Stimulated activated CD8-positive, alpha-beta memory T cell treated with anti-CD3 and anti-CD28 coated beads, Interleukin-7, amount 100 ng/mL, for 24 hours (primary cell): Measurements from ENCODE around the gene PDRG1.
"Not testable (repeated sequence)": the region's sequence is repeated elsewhere in the genome, so short reads cannot be mapped to it uniquely, and the experiment has no call there.

Source experiments
- DNase-seq: peaks from one replicate; pipeline ENCODE4 v3.0.0-alpha.2; 2020; ENCODE audit warnings: low read depth

PDRG1 gene

DNA sequence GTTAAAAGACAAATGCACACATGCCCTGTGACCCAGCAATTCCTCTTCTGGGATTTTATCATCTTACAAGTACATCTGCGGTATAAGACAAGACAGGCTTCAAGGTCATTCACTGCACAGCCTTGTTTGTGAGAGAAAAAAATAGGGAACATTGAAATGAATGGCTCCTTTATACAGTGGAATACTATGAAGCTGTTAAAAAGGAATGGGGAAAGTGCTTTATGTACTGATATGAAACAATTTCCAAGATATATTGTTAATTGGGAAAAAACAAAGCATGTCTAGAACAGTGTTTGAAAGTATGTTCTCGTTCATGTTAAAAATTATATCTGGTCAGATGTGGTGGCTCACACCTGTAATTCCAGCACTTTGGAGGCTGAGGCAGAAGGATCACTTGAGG is 25.4 kb downstream of the PDRG1 start:
- DNase-seq: no peak

DNA sequence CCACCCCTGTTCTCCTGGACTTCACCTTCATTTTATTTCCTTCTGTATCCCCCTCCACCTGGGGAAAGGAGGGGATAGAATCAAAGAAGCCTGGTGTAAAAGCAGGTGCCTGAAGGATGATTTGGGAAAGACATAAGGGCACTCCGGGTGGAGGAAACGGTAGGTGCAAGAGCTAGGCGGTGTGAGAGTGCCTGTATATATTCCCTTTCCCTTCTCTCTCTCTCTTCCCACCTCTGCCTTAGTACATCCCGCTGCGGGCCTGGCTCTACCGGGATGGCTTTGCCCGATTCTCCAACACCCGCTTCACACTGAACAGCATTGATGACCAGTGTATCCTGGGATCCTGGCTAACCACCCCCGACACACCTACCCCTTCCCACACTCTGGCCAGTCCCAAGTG is 26.2 kb downstream of the PDRG1 start:
- no peak for DNase-seq

DNA sequence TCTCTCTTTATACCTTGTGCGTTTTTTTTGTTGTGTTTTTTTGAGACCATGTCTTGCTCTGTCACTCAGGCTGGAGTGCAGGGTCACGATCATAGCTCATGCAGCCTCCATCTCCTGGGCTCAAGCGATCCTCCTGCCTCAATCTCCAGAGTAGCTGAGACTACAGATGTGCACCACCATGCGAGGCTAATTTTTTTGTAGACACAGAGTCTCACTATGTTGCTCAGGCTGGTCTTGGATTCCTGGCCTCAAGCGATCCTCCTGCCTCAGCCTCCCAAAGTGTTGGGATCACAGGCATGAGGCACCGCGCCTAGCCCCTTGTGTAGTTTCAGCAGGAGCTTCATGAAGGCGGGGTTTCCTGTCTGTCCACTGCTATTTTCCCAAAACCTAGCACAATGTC is 27.3 kb downstream of the PDRG1 start:
- DNase-seq: no peak

DNA sequence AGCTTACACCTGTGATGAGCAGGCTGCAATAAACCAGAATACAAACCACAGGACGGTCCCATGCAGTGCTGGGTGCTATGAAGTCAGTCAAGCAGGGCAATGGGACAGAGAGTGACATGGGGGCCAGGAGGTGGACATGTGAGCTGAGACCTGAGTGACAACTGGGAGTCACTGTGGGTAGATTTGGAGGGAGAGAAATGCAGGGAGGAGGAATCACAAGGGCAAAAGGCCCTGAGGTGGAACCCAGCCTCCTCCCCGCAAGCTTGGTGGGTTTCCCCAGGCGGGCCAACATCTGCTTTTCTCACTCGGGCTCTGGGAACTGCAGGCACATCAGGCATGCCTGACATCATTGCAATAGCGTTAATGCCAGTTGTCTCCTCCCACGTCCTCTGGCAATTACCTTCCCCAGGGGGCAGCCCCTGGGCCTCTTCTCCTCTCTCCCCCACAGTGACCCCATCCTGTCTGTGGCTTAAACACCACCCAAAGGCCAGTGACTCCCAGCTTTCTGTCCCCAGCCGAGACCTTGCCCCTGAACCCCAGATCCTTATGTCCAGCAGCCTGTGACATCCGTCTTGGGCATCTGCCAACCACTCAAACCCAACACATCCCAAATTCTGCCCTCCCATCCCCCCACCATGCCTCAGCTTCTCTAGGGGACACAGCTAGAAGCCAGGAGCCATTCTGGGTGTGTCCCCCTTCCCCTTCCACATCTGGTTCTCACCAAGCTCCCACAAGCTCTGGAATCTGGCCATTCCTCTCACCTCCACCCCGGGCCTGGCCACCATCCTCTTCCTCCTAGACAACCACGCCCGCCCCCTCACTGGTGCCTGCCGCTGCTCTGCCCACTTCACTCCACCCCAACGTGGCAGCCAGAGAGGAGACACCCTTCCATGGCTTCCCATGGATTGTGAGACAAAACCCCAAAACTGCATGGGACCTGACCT is 28.2 kb downstream of the PDRG1 start:
- no peak for DNase-seq

DNA sequence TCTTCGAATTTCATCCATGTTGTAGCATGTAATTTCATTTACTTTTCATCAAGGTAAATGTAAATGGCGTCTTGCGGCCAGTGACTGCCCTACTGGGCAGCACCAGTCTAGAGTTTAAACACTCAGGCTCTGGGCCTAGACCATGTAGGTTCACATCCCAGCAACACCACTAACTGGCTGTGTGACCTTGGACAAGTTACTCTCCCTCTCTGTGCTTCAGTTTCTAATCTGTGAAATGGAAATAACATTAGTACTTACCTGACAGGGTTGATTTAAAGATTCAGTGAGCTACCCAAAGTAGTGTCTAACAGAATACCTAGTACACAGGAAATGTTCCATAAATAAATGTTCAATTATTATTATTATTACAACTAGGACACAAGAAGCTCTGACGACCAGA is 29.3 kb downstream of the PDRG1 start:
- no peak for DNase-seq

DNA sequence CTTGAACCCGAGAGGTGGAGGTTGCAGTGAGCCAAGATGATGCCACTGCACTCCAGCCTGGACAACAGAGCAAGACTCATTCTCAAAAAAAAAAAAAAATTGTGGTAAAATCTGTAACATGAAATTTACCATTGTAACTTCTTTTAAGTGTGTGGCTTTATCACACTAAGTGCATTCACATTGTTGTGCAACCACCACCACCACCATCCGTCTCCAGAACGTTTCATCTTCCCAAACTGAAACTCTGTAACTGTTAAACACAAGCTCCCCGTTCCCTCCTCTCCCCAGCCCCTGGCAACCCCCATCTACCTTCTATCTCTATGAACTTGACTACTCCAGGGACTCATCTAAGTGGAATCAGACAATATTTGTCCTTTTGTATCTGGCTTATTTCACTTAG is 29.7 kb downstream of the PDRG1 start:
- no peak for DNase-seq

DNA sequence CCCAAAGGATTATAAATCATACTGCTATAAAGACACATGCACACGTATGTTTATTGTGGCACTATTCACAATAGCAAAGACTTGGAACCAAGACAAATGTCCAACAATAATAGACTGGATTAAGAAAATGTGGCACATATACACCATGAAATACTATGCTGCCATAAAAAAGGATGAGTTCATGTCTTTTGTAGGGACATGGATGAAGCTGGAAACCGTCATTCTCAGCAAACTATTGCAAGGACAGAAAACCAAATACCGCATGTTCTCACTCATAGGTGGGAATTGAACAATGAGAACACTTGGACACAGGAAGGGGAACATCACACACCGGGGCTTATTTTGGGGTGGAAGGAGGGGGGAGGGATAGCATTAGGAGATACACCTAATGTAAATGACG is 30.4 kb downstream of the PDRG1 start:
- not testable (repeated sequence) for DNase-seq

DNA sequence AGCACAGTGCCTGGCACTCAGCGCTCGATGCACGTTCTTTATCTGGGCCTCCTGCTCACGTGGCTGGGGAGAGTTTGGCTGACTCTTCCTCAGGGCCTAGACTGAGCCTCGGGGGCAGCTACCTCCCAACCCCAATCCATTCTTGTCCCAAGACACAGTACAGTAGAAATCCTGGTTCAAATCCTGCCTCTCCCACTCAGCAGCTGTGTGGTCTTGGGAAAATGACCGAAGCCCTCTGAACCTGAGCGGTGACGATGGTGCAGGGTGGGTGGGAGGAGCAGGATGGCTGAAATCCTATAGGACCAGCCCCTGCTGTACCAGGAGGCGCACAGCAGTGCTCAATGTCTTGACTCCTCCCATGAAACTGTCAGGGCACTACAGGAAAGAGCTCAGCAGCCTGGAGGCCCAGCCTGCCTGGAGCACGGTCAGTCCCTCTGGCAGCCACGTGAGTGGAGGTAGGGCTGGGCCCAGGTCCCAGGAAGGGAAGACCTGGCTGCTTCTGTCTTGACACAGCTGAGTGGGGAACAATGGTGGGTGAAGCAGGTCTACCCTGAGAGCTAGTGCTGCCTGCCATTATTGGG is 31.5 kb downstream of the PDRG1 start:
- no peak for DNase-seq

DNA sequence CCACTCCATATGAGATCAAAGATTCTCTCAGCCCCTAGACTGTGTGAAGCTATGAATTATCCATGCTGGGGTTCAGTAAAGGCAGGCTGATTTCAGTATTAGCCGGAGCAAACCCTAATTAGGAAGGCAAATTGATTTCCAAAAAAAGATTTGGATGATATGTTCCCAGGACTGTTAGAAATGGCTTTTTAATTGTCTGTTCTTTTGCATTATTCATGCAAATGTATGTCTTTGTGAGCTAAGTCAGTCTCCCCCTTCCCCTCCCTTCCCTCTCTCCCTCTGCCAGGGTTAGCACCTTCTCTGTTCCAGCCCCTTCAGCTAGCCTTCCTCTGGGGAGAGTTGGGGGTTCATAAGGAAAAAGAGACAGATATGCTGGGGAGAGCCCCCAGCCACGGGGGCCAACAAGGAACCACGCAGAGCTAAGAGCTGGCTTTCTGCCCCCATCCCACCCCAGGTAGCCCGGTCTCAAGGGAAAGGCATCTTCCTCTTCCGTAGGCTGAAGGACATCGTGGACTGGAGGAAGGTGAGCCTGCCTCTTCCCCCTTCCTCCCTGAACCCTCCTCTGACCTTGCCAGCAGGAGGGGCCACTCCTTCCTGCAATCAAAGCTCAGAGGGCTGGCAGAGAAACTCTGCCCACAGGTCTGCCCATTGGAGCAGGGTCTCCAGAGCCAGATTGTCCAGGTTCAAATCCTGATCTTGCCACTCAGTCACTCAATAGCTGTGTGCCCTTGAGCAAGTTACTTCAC is 32.3 kb downstream of the PDRG1 start:
- no peak for DNase-seq

DNA sequence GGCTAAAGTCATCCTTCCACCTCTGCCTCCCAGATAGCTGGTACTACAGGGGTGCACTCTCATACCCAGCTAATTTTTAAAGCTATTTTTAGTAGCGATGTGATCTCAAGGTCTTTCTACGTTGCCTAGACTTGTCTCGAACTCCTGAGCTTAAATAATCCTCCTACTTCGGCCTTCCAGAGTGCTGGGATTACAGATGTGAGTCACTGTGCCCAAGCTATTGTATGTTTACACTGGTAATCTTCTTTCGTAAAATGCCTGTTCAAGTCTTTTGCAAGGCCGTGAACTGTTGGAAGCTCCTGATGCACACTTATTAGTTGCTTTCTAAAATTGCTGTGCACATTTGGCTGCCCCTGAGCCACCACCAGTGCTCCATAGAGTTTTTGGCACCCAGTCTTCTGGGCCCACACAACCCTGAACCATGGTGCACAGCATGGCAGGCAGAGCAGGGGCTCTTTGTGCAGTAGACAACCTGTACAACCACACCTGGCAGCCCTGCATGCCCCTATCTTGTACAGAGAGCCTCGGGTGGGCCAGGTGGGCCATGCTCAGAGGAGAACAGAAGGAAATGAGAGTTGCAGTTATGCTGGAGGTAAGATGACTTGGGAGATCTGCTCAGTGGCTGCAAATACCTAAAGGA is 33.3 kb downstream of the PDRG1 start:
- no peak for DNase-seq

DNA sequence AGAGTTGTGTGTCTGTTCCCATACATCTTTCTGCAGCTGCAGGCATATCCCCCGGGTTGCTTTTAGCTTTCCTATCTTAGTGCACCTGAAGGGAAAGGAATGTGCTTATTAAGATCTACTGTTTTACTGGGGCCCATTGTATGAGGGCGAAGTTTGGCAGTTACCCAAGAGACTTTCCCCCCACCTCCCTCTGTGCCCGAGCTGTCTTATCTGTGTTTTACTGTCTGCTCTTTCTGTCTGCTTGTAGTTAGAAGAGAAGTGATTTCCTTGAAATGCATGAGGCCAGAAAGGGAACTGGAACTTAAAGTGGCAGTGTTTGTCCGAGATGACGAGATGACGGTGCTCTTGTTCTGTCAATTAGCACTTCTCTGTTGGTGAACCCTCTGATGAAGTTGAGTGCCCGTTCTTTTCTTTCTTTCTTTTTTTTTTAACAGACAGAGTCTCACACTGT is 33.9 kb downstream of the PDRG1 start:
- DNase-seq: not testable (repeated sequence)

DNA sequence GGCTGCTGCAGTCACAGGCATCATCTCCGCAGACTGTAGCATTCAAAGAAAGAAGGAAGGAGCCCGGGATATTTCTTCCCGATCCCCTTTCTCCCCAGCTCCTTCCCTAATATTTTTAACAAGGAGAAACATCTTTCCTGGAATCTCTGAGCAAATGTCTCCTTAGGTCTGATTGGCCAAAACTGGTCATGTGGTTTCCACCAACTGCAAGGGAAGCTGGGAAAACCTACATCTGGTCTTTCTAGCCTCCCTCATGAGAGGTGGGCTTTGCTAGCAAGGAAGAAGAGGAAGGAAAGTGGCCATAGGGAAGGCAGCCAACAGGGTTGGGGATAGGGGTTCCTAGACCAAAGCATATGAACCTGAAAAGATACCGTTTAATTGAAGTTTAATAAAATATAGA is 35.1 kb downstream of the PDRG1 start:
- no peak for DNase-seq

DNA sequence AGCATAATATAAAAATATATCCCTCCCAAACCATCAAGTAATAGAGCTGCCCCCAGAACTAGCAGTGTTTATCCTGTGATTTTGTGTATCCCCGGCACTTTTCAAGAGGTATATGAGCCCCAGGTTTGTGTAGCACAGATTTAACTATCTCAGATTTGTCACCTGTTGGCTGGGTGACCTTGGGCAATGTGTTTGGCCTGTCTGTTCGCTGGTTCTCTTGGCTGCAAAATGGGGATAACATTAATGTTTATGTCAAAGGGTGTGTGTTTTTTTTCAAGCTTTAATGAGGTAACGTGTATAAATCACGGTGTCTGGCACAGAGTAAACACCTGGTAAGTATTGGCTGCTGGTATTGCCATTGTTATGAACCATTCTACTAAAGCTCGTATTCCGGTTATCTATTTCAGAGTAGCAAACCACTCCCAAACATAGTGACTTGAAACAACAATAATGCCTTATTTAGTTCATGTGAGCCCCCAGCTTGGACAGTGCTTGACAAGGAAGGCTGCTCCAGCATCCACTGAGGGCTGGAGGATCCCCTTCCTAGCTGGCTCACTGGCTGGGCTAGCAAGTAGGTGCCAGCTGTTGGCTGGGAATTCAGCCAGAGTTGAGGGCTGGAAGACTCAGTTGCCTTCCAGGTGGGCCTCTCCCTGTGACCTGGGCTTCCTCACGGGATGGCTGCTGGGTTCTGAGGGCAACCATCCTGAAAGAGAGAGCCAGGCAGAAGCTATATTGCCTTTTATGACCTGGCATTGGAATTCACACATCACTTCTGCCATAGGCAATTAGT is 36.2 kb downstream of the PDRG1 start:
- no peak for DNase-seq

DNA sequence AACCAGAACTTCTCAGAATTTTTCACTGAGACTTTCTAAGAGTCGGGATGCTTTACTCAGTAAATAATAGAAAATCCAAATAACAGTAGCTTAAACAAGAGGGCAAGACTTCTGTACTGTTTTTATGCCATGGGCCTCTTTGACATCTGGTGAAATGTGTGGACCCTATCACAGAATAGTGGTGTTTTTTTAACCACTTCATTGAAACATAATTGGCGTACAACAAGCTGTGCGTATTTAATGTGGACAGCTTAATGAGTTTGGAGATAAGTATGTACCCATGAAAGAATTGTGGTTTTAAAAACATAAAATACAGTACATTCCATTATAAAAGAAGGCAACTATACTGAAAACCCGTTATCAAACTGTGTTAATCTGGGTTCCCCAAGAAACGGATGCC is 37.7 kb downstream of the PDRG1 start:
- DNase-seq: no peak

DNA sequence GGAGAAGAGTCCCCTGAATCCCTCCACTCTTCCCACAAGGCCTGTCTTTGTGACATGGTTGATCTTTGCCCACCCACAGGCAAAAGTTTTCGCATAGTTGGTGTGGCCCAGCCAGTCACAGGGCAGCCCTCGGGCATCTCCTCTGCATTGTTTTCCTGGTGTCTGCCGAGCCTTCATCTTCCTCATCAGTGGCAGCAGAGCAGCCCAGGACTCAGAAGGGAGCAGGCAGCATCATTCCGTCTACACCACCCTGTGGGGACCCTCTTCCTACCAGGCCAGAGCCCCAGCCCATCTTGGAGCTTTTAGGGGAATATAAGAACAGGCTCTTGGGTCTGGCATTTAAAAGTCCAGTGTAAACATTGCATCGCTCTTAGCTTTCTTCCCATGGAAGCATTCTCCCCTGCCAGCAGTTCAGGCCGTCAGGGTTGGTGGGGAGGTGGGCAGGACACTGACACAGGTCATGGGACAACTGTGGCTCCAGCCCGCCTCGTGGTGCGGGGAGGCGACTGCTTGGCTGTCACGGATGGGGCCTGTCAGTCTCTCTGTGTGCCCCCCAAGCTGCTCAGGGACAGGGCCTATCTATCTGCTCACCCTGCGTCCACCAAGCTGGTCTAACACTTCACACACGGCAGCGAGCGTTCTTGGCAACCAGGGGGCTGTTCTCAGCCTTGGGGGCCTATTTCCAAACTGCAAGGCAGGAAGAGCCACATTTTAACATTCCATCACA is 38.3 kb downstream of the PDRG1 start:
- DNase-seq: no peak

DNA sequence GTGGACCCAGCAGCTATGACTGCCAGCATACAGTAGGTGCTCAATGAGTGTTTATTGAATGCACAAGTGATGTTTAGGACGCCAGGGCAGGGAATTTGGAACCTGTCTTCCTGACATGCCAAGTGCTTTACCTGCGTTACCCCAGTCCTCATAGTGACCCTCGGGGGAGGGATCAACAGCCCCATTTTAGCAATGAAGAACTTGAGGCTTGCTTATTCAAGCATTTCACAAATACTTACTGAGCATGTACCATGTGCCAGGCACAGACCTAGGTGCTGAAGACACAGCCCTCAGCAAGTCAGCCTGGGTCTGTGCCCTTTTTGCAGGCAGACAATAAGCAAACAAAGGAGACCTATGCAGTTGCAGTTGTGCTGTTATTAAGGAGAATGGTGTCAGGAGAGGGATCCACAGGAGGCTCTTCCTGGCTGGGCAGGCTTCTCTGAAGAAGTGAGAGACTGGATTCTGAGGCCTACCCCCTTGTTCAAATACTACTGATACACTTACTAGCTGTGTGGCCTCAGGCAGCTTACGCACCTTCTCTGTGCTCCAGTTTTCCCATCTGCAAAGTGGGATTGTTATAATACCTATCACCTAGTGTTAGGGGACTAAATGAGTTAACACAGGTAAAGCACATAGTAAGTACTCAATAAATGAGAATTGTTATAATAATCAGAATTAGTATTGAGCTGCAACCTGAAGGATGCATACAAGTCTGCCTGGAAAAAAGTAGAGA is 41.6 kb downstream of the PDRG1 start:
- DNase-seq: no peak

DNA sequence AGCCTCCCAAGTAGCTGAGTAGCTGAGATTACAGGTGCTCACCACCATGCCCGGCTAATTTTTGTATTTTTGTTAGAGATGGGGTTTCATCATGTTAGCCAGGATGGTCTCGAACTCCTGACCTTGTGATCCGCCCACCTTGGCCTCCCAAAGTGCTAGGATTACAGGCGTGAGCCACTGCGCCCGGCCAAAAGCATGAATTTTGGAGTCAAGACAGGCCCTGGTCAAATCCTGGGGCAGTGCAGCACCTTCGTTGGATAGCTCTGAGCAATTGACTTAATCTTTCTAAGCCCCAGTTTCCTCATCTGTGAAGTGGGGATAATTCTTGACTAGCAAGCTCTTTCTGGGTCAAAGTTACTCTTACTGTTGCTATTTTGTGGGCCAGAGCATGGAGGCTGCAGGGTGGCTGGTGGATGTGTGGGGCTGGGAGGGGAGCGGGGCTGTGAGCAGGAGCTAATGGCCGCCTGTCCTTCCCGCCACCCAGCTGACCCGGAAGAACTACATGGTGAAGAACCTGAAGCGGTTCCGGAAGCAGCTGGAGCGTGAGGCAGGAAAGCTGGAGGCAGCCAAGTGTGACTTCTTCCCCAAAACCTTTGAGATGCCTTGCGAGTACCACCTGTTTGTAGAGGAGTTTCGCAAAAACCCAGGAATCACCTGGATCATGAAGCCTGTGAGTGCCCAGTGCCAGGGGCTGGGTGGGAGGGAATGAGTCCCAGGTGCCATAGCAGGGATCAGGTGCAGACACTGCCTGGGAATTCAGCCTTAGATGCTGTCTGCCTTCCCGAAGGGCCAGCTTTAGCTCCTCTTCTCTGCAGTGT is 42.4 kb downstream of the PDRG1 start:
- no peak for DNase-seq

DNA sequence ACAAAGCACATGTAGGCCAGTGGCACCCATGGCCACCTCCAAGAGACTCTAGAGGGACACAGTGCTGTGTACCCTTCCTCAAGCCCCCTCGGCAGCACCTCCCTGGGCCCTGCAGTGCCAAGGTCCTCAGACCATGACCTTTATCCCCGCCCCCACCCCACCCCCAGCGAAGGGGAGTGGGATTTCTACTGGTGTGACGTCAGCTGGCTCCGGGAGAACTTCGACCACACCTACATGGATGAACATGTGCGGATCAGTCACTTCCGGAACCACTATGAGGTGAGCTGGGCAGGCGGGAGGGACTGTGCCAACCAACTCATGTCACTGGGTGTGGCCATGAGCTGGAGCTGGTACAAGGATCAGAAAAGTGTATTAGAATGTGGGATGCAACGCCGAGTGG is 43.4 kb downstream of the PDRG1 start:
- DNase-seq: no peak

DNA sequence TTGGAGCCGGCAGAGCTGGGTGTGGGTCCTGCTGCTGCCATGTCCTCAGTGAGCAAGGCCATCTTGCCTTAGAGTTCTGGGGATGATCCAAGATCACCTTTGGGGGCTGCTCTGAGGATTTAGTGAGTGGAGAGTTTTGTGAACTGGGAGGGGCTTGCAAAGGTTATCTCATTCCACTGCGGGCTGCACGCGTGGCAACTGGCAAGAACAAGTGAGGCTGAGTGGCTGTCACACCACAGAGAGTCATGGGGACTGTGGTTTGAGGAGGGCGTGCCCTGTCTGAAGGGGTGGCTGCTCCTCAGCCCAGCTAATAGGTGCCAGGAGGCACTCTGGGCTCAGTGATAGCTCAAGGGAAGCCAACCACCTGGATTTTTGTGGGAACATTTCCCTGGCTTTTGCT is 43.8 kb downstream of the PDRG1 start:
- DNase-seq: no peak
